Heart right ventricle (tissue), 16 donors: ENCODE measurements around the gene MMP21. TPM values are rescaled to one million over a fixed set of nuclear protein-coding genes. Genes with fewer than 3 reads are reported as not detected.

Source experiments
- ATAC-seq, 8 donors: fragments of 200-7000 bp; cut with Tn5 transposase; one replicate each; pipeline ENCODE4 v1.9.1; 2020; ENCODE audit warnings: mild to moderate bottlenecking in 8 of 8, moderate library complexity in 8 of 8, moderate number of reproducible peaks in 1 of 8
- DNase-seq, 2 donors: peaks; one replicate each; pipeline ENCODE4 v3.0.0-alpha.2; 2020
- H3K27ac ChIP-seq, 10 donors: fragments of 200-600 bp; sonication (generic) in 2 of 10; one replicate each; pipeline versions ENCODE4 v1.5.0 to v1.8.0; 2020 to 2022; ENCODE audit warnings: mild to moderate bottlenecking in 3 of 10
- H3K27me3 ChIP-seq, 7 donors: fragments of 200-600 bp; one replicate each; pipeline ENCODE4 v1.8.0; 2021 to 2022; ENCODE audit warnings: mild to moderate bottlenecking in 2 of 7
- H3K36me3 ChIP-seq, 9 donors: fragments of 200-600 bp; sonication (generic) in 1 of 9; one replicate each; pipeline versions ENCODE4 v1.5.0 to v1.8.0; 2020 to 2022; ENCODE audit warnings: mild to moderate bottlenecking in 2 of 9
- H3K4me1 ChIP-seq, 9 donors: fragments of 200-600 bp; sonication (generic) in 1 of 9; one replicate each; pipeline versions ENCODE4 v1.5.0 to v1.8.0; 2020 to 2022; ENCODE audit warnings: mild to moderate bottlenecking in 4 of 9
- H3K4me3 ChIP-seq, 10 donors: fragments of 200-600 bp; sonication (generic) in 2 of 10; one replicate each; pipeline versions ENCODE4 v1.5.0 to v1.8.0; 2020 to 2022; ENCODE audit warnings: mild to moderate bottlenecking in 7 of 10, moderate library complexity in 2 of 10
- H3K9me3 ChIP-seq, 11 donors: fragments of 200-600 bp in 10 of 11; sonication (generic) in 2 of 11; one replicate each; pipeline versions ENCODE4 v1.5.0 to v1.8.0; 2013 to 2022; ENCODE audit warnings: mild to moderate bottlenecking in 2 of 11, control low read depth in 1 of 11, moderate library complexity in 1 of 11
- WGBS, 2 donors: extraction: QIAGEN DNeasy Blood & Tissue Kit; methylation state at CpG; one replicate each; pipeline ENCODE4 v1.1.7; 2013; ENCODE audit warnings: inconsistent platforms in 1 of 2; 5-methylcytosine and 5-hydroxymethylcytosine counted together
- intact Hi-C, 10 donors: fragments of 100-400 bp; cut with DNase I; formaldehyde crosslinking; loops; one replicate each; pipeline versions ENCODE4 v1.11.1 to v1.14.2; 2022
- long read RNA-seq, 3 donors: library from polyadenylated mRNA; unstranded; transcript quantifications; one replicate each; pipeline ENCODE4 v2.0.0, GENCODE V29; 2020 to 2021
- polyA plus RNA-seq, 2 donors: library from polyadenylated mRNA; stranded (reverse); fragments of 200-250 nt; gene quantifications; one replicate each; pipeline ENCODE4 v1.2.3, GENCODE V29; 2013
- total RNA-seq, 10 donors: library from RNA; stranded (reverse); fragmentation: NEBNext Ultra II Directional in 3 of 10; extraction: Animal tissue kit (Norgen Biotek cat#: 25700) in 3 of 10; gene quantifications; one replicate each; pipeline versions ENCODE4 v1.2.1 to v1.2.4, GENCODE V29; 2021 to 2023
- TF ChIP-seq, protein P1 (sequence below), 9 donors: fragments of 200-600 bp; sonication (generic) in 2 of 9; IDR thresholded peaks; one replicate each; pipeline versions ENCODE4 v1.5.0 to v1.8.0; 2021 to 2022; ENCODE audit warnings: antibody characterized with exemption in 9 of 9, mild to moderate bottlenecking in 5 of 9, moderate library complexity in 1 of 9
- donor health status: Arrhythmogenic right ventricular cardiomyopathy.
- donor health status: ischemic (EF 13 %, LVEDD 7.1; RV severe dilation, severe dysfunction).
- donor health status: healthy with polysubstance abuse.
- donor health status: DM: no; HTN: yes; CAD: no.
- donor health status: DM: no; HTN: no; CAD: no.
- donor health status: ischemic (EF 25% LVEDD 6.9; RV normal size, moderate dysfunction).
- donor health status: ischemic (EF 25% LVEDD 5.7; RV mildly dilated, moderate dysfunction).
- donor health status: healthy.
- donor health status: DM: yes; HTN: yes; CAD: no.
- donor health status: Ischemic cardiomyopathy.
- donor health status: ischemic (EF 35%, LVEDD 5.7; RV mildly dilated, moderate dysfunction).
- donor health status: nonischemic (EF 11% LVEDD 7.7; RV severe dilation, severe dysfunction).
- donor health status: DM: yes; HTN: yes; CAD: no.
- donor health status: PGD.
- donor health status: ischemic (EF 29% LVEDD 5.4; RV normal size, mild dysfunction).
- donor health status: nonischemic (EF 23%, LVEDD 6.1; RV moderate dilation, normal function).

The MMP21 gene, protein sequence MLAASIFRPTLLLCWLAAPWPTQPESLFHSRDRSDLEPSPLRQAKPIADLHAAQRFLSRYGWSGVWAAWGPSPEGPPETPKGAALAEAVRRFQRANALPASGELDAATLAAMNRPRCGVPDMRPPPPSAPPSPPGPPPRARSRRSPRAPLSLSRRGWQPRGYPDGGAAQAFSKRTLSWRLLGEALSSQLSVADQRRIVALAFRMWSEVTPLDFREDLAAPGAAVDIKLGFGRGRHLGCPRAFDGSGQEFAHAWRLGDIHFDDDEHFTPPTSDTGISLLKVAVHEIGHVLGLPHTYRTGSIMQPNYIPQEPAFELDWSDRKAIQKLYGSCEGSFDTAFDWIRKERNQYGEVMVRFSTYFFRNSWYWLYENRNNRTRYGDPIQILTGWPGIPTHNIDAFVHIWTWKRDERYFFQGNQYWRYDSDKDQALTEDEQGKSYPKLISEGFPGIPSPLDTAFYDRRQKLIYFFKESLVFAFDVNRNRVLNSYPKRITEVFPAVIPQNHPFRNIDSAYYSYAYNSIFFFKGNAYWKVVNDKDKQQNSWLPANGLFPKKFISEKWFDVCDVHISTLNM
- total RNA-seq, result under 1 TPM in 3 of 10 donors, not detected in 7; 0.12 to 0.15 (median 0.15) TPM
- under 1 TPM; 0.06 to 0.22 TPM for polyA plus RNA-seq
- long read RNA-seq, donor 1, result 0 reads
- long read RNA-seq, donor 2, partial matches to known transcripts, result 0 of 1 reads
- long read RNA-seq, donor 2, other reads (novel, unspliced or antisense), result 1 of 1 reads
- long read RNA-seq, donor 3, partial matches to known transcripts, result 0 of 1 reads
- long read RNA-seq, donor 3, other reads (novel, unspliced or antisense), result 1 of 1 reads

DNA sequence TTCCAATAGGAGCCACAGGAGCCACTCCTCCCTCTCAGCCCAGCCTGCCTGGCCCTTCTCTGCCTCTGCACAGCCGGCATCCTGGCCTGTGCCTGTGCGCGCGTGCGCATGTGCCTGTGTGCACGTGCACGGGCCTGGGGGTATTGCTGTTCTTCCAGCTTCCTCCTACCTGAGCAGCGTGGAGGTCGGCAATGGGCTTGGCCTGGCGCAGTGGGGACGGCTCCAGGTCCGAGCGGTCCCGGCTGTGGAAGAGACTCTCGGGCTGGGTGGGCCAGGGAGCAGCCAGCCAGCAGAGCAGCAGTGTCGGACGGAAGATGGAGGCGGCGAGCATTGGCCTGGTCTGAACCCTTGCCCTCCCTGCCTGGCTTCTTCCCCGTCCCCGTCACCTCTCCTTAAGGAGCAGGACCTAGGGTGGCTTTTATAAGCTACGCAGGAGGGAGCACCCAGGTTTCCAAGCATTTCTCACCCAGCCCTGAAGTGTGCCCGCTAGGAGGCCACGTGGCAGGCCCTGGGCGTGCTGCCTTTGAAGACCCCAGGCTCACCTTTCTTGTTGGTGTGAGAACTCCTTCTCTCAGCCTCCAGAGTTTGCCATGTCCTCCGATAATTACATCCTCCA, at the start of gene MMP21:
Gene MMP21, minus strand, starts transcription at position 331 of the 616 bp plus-strand sequence. Its CDS starts 0 bp downstream, at position 331.
- TF ChIP-seq, protein P1, sequence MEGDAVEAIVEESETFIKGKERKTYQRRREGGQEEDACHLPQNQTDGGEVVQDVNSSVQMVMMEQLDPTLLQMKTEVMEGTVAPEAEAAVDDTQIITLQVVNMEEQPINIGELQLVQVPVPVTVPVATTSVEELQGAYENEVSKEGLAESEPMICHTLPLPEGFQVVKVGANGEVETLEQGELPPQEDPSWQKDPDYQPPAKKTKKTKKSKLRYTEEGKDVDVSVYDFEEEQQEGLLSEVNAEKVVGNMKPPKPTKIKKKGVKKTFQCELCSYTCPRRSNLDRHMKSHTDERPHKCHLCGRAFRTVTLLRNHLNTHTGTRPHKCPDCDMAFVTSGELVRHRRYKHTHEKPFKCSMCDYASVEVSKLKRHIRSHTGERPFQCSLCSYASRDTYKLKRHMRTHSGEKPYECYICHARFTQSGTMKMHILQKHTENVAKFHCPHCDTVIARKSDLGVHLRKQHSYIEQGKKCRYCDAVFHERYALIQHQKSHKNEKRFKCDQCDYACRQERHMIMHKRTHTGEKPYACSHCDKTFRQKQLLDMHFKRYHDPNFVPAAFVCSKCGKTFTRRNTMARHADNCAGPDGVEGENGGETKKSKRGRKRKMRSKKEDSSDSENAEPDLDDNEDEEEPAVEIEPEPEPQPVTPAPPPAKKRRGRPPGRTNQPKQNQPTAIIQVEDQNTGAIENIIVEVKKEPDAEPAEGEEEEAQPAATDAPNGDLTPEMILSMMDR (IDR thresholded peaks at IDR 0.05), result no peak
- intact Hi-C loops, result no loop called here
- 94% methylated on average over 26 of the region's 26 CpGs for WGBS, 2 donors
- H3K9me3 ChIP-seq, result peaks cover 0 to 6% (median 0%) of the 10 kb centered on the region in 11 donors
- no peak within 1 kb of the TSS for H3K4me3 ChIP-seq
- H3K36me3 ChIP-seq, result no peaks in the 10 kb centered on the region
- H3K4me1 ChIP-seq, result no peaks in the 10 kb centered on the region
- DNase-seq (no peak), ATAC-seq (no peak)
- H3K27me3 ChIP-seq, result peaks cover 0 to 12% (median 4%) of the 10 kb centered on the region in 7 donors
- no peak within 1 kb of the TSS for H3K27ac ChIP-seq

DNA sequence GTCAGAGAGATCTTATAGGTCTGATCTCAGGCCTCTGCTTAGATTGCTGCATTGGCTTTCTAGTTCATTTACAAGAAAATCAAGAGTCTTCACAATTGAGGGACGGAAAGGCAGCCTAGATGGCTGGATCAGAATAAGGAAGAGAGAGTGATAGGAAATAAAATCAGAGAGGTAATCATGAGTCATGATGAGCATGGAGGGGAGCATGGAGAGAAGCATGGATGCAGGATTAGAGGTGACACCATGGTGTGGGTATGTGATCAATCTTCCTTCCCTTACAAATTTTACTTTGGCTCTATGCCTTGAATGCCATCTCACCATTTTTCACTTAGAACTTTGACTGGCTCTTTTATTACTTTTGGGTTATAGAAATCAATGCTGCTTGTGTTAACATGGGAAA, 49.1 kb upstream of the MMP21 start:
- Histone ChIP-seq H3K4me3 (peak overlapping the region in 8 of 10 donors; percentile 76 to 99 (median 93)), H3K27ac (no peak overlapping the region), H3K9me3 (no peaks in the 10 kb centered on the region), H3K27me3 (no peaks in the 10 kb centered on the region), H3K4me1 (peaks cover 15 to 47% (median 32%) of the 10 kb centered on the region in 9 donors), H3K36me3 (peaks cover 0 to 52% (median 29%) of the 10 kb centered on the region in 9 donors)
- intact Hi-C loops, result loop anchor here in 4 of 10 donors (5.0 to 10.0 kb wide), 3 partner anchors 100 to 657 kb away; no protein-coding TSS in a partner anchor
- WGBS, 2 donors, result 71 to 85% methylated on average over 1 of the region's 1 CpG
- DNase-seq (no peak), ATAC-seq (no peak)
- TF ChIP-seq, protein P1 (IDR thresholded peaks at IDR 0.05), result no peak

DNA sequence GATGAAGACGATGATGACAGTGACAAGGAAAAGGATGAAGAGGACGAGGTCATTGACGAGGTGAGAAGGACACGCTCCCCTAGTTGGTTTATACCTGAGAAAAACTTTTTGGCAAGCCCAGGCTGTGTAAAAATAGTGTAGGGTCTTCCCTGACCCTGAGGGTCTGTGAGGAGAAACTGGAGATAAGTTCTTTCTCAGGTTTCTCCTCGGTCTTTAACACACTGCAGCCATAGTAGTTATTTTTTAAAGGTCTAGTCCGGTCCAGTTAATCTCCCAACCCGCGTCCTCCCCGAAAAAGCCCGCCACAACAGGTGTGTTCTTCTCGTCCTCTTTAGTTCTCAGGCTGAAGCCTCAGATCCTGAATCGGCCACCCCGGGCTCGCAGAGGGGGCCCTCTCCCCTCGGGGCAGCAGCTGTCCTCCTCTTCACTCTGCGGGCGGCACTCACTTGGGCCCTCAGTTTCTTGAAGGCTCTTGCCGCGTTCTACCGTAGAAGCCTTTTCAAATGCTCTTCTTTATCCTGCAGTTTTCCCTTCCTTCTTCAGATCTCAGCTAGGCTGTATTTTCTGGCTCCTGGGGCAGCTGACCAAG, 48.1 kb upstream of the MMP21 start:
- WGBS, 2 donors, result 0 to 1% methylated on average over 20 of the region's 20 CpGs

More for the DNA sequence above, 48.1 kb upstream of the MMP21 start:
- H3K36me3 ChIP-seq, result peaks cover 0 to 42% (median 22%) of the 10 kb centered on the region in 9 donors
- DNase-seq, result no peak
- H3K27ac ChIP-seq, result peak overlapping the region; percentile 80 to 99 (median 91)
- H3K4me3 ChIP-seq, result peak overlapping the region; percentile 76 to 100 (median 93)
- ATAC-seq, result peak in 4 of 8 donors; percentile 3 to 23 (median 10)
- intact Hi-C loops, result loop anchor here in 4 of 10 donors (5.0 to 10.0 kb wide), 3 partner anchors 99 to 656 kb away; no protein-coding TSS in a partner anchor
- no peaks in the 10 kb centered on the region for H3K27me3 ChIP-seq
- no peaks in the 10 kb centered on the region for H3K9me3 ChIP-seq
- H3K4me1 ChIP-seq, result peaks cover 15 to 47% (median 32%) of the 10 kb centered on the region in 9 donors
- TF ChIP-seq, protein P1 (IDR thresholded peaks at IDR 0.05), result no peak
